HG02884 (cell line): Measurements from ENCODE around the gene POU3F2.

Source experiments
- ATAC-seq: cut with Tn5 transposase; IDR thresholded peaks from one replicate; pipeline ENCODE4 v1.9.1; 2021; ENCODE audit warnings: mild to moderate bottlenecking, moderate library complexity; ENCODE audit not compliant: unreplicated experiment

The POU3F2 gene

GRCh38 chr6:98830146-98830545, 4.2 kb upstream of the POU3F2 start:
- ATAC-seq = no peak

GRCh38 chr6:98831057-98831958, 3.1 kb upstream of the POU3F2 start:
- no peak for ATAC-seq

DNA sequence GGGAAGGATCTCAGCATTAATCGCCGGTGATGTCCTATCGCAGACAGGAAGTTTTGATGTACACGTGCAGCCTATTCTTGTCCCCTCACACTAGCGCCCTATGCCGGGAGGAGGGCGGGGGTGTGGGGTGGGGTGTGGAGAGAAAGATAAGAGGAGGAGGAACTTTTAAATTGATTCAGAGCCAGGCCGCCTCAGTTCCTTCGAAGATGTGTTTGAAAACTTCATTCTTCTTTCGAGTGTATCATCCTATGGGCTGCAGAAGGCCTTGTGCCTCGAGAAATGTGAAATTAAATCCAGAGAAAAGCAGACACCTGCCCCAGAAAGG, 2.5 kb upstream of the POU3F2 start:
- ATAC-seq = no peak

- ATAC-seq = no peak
Measured at GRCh38 chr6:98832284-98833056, 1.9 kb upstream of the POU3F2 start.

- no peak for ATAC-seq
Measured at GRCh38 chr6:98833057-98833306, 1.4 kb upstream of the POU3F2 start.

GRCh38 chr6:98833307-98834059, 891 bp upstream of the POU3F2 start:
- no peak for ATAC-seq

DNA sequence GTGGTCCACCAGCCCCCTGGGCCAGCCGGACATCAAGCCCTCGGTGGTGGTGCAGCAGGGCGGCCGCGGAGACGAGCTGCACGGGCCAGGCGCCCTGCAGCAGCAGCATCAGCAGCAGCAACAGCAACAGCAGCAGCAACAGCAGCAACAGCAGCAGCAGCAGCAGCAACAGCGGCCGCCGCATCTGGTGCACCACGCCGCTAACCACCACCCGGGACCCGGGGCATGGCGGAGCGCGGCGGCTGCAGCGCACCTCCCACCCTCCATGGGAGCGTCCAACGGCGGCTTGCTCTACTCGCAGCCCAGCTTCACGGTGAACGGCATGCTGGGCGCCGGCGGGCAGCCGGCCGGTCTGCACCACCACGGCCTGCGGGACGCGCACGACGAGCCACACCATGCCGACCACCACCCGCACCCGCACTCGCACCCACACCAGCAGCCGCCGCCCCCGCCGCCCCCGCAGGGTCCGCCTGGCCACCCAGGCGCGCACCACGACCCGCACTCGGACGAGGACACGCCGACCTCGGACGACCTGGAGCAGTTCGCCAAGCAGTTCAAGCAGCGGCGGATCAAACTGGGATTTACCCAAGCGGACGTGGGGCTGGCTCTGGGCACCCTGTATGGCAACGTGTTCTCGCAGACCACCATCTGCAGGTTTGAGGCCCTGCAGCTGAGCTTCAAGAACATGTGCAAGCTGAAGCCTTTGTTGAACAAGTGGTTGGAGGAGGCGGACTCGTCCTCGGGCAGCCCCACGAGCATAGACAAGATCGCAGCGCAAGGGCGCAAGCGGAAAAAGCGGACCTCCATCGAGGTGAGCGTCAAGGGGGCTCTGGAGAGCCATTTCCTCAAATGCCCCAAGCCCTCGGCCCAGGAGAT, 1.0 kb downstream of the POU3F2 start:
- ATAC-seq = no peak

GRCh38 chr6:98836025-98836961, 1.9 kb downstream of the POU3F2 start:
- no peak for ATAC-seq

- no peak for ATAC-seq
Measured at GRCh38 chr6:98836962-98837944, 2.9 kb downstream of the POU3F2 start.

- ATAC-seq = no peak
Measured at GRCh38 chr6:98838032-98838431, 3.7 kb downstream of the POU3F2 start.

DNA sequence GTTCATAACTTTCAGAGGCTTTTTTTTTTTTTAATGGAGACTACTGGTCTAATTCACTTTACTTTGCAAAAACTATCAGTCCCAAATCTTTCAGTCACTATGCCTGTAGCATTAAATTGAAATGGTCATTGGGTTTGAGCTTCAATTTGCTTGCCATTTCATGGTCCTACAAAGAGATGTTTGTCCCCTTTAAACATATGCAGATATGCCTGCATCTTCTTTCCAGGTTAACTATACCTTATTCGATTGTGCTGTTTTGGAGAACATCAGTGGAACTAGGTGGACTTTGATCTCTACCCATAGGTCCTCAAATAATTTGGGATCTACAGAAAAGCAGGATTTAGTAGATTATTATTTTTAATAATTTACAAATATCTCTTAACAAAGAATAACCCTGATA, 4.6 kb downstream of the POU3F2 start:
- ATAC-seq = no peak

GRCh38 chr6:98839781-98840361, 5.5 kb downstream of the POU3F2 start:
- no peak for ATAC-seq

DNA sequence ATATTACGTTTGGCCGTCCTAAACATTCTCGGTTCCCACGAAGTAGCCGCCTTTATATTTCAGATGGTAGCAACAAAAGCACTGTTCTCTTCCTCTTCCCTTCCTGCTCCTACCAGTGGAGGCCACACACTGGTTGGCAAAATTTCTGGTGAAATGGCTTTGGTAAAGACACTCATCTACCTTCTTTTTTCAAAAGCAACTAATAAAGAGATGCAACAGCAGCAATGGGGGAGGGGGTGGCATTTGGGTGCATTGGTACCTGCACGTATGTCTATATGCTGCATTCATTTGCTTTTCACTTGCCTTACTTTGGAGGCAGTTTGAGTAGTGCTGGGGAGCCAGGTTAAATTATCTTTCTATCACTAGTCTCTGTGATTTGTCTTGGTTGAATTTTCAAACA, 6.0 kb downstream of the POU3F2 start:
- ATAC-seq = no peak

GRCh38 chr6:98840996-98841513, 6.7 kb downstream of the POU3F2 start:
- ATAC-seq = no peak

DNA sequence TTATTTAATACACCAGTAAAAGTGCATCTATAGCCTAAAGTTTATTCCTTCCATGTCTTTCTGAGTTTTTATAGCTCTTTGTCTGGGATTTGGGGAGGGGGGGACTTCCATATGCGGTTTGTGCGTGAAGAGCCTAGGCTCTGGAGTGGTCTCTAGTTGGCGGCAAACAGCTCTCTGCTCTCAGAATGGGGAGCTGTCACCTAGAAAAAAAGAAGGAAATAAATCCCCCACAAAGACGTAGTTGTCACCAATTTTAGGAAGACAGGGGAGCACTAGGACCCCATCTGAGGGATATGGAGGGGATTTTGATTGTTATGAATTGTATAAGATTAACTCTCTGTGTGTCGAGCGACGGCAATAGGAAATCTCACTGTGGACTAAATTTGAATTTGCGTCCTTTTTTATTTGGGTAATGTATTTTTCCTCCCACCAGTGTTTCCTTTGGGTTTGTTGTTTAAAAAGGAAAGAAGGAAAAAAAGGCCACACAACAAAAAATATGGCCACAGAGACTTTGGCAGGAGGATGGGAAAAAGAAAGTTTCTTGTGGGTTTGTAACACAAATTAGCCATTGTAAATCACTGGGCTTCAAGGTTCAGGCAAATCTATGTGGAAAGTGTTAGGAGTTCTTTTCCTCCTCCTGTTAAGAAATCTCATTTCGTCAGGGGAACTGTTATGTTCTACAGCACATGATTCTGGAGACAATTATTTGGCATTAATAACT, 7.4 kb downstream of the POU3F2 start:
- ATAC-seq = no peak

- ATAC-seq = no peak
Measured at GRCh38 chr6:98842342-98843180, 8.2 kb downstream of the POU3F2 start.
